Umbilical cord (tissue), 2 donors: ENCODE measurements around the gene SMAD9. TPM values are rescaled to one million over a fixed set of nuclear protein-coding genes. Genes with fewer than 3 reads are reported as not detected.
"Not testable (repeated sequence)": the region's sequence is repeated elsewhere in the genome, so short reads cannot be mapped to it uniquely, and the experiment has no call there.

Experiments used
- DNase-seq: peaks from one replicate; pipeline ENCODE4 v3.0.0-alpha.2; 2015; ENCODE audit warnings: low spot score
- total RNA-seq: library from RNA; depleted of rRNA; stranded (reverse); fragments of >200 nt; gene quantifications from one replicate; pipeline ENCODE4 v1.2.3, GENCODE V29; 2014; ENCODE audit warnings: low replicate concordance; ENCODE audit not compliant: insufficient read depth

The SMAD9 gene
- total RNA-seq, 1 donor from 2014 or later: 27.0 TPM

GRCh38 chr13:36912369-36912768 is 7.7 kb downstream of the SMAD9 start:
- DNase-seq: no peak

GRCh38 chr13:36910545-36910944 is 9.5 kb downstream of the SMAD9 start:
- DNase-seq: no peak

DNA sequence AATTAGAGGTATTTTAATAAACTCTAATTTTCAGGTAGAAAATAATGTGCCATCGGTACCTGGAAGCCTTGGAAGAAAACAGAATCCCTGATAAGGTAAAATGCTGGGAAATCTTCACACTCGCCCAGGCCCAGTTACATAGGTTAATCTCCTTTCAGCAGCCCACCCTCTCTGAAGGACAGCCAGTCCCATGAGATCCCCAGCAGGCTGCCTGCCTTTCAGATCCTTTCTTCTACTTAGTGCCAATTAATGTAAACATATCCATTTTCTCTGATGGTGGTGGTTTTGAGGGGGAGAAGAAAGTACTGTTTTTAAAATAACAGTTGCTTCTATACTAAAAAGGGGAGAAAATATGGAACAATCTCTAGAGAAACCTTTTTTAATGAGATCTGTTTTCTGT is 12.2 kb downstream of the SMAD9 start:
- no peak for DNase-seq

- no peak for DNase-seq
Measured at GRCh38 chr13:36907266-36907665, 12.8 kb downstream of the SMAD9 start.

DNA sequence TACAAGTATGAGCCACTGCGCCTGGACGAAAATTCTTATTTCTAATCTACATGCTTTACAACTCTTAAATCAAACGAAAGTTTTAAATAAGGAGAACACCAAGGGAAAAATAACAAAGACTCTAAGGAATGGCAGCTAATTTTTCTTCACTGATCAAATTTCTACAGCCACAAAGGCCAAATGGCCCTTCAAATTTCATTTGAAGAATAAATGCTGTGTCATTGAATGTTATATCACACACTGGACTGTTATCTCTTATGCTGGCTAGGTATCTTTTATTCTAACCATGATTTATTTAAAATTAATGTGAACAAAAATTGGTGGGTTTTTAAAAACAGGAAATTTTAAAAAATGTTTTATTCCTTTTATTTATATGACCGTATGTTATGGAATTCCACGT is 14.1 kb downstream of the SMAD9 start:
- DNase-seq: no peak

DNA sequence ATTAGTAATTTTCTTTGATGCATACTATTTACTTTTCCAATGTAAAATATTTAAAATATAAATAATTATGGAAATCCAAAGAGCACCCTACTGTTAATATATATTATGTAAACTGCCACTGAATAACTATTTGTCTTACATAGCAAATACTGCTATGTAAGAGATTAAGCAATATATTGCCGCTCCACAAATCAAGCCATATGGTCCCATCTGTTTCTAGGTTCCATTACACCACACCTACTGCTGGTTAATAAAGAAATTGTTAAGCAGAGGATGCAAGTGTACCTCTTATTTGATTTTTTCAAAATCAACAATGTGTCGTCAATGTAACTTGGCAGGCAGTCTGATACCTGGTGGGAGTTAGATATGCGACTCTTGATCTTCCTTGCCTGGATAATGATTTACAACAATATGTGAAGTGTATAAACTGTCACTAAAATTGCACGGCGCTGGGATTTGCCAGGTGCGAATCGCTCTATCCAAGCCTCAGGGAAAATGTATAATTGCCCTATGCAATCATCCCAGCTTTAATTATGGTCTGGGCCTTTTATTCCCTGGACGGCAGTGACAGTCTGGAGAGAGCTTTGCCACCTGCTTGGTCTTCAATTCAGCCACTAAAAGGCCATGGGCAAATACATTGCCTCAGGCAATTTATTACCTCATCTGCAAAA is 16.0 kb downstream of the SMAD9 start:
- DNase-seq: no peak

- DNase-seq: no peak
Measured at GRCh38 chr13:36897054-36897616, 22.9 kb downstream of the SMAD9 start.

DNA sequence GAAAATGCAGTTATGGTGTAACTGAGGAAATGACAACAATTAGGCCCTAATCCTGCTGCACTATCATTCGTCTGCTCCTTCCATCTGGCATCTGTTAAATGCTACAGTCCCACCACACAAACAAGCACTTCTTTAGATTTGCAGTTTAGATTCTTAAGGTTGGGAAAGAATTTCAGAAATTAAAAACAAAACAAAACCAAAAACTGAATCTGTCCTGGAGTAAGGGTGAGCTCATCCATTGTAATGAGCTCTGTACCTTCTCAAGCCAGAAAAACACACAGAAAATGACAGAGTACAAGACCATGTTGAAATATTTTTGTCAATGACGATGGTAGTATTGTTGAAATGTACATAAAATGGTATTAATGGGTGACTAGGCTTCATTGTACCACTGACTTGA is 28.3 kb downstream of the SMAD9 start:
- no peak for DNase-seq

DNA sequence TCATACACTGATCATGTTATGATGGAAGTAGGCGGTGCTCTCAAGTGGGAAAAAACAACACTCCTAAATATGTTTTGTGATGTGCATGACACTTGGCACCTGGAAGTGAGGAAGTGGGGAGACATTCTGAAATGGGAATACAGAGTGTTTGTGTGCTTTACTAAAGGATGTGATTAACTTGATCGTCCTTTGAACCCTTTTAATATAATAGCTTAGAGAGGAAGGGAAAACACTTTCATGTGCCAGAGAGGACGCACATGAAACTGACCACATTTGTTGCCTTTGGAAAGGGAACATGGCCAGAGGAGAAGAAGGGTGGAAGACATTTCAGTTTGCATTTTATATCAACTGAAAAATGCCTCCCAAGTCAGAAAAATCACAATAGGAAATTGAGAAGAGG is 31.4 kb downstream of the SMAD9 start:
- DNase-seq: no peak

DNA sequence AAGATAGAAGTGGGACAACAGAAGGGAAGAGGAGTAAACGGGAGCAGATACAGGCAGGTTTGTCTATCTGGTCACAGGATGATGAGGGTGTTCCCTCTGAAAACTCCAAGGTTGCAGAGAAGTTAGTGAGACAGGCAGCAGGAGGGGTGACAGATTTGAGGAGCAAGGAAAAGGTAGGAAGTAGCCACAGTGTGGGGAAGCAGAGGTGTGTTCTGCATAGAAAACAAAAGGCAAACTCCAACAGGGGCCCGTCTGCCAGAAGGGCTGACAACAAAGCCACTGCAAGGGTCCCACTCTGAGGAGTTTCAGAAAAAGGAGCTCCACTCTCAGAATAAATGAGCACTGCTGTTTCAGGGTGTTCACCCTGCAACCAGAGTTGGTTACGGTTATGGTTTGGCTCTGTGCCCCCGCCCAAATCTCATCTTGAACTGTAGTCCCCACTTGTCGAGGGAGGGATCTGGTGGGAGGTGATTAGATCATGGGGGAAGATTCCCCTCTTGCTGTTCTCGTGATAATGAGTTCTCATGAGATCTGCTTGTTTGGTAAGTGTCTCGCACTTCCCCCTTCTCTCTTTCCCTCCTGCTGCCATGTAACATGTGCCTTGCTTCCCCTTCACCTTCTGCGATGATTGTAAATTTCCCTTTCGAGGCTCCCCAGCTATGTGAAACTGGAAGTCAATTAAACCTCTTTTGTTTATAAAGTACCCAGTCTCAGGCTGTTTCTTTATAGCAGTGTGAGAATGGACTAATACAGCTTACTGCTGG is 32.1 kb downstream of the SMAD9 start:
- DNase-seq: no peak

DNA sequence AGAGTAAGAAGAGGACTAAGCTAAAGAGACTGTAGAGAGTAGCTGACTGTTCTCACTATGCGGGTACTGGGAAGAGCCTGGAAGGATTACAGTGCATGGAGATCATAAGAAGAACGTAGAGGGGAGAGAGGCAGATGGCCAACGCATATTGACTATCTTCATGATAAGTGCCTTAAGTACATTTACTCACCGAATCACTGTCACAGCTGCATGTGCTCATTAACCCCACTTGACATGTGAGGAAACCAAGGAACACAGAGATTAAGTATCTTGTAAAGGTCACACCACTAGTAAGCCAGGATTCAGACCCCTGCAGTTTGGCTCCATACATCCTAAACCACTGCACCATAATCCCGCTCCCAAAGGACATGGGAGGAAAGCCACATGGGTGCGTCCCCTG is 34.1 kb downstream of the SMAD9 start:
- no peak for DNase-seq

GRCh38 chr13:36884235-36884634 is 35.8 kb downstream of the SMAD9 start:
- no peak for DNase-seq

DNA sequence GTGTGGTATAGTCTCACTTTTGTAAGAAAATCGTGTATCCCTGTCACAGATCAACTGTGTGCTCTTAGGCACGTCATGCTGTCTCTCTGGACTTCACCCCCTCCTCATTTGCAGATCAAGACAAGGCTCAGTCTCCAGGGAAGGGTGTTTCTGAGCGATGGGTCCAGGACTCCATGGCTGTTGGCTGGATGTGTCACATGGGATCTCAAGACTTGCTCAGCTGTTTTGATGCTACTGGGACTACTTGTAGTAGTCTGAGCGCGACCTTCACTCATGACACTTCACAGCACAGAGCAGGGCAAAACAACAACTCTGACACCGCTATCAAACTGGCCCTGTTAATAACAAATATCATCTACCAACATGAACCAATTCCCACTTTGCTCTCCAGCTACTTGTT is 36.2 kb downstream of the SMAD9 start:
- no peak for DNase-seq

DNA sequence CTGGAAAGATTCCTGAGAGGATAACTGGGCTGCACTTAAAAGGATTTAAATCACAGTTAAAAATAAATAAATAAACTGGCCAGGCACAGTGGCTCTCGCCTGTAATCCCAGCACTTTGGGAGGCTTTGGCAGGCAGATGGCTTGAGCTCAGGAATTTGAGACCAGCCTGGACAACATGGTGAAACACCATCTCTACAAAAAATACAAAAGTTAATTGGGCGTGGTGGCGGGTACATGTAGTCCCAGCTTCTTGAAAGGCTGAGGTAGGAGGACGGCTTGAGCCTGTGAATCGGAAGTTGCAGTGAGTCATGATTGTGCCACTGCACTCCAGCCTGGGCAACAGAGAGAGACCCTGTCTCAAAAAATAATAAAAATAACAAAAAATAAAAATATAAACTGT is 36.6 kb downstream of the SMAD9 start:
- DNase-seq: not testable (repeated sequence)

DNA sequence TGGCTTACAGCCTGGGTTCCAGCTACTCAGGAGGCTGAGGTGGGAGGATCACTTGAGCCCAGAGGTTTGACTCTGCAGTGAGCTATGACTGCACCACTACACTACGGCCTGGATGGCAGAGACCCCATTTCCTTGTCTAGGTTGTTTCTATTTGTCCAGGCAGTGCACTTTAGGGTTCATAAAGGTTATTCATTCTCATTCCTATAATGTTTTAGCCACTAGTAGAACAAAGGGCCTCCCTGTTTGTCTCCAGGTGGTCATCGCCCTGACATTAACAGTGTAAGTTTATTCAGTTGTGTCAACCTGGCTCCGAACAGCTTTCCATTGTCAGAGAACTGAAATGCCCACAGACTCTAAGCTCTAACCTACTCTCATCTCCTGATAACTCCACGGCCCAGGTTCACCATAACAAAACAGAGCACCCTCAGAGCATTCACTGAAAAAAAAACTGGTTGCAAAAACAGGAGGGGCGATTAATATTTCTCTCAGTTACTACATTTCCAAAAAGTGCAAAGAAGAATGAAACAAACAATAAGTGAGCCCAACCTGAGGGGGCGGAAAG is 37.1 kb downstream of the SMAD9 start:
- DNase-seq: no peak

DNA sequence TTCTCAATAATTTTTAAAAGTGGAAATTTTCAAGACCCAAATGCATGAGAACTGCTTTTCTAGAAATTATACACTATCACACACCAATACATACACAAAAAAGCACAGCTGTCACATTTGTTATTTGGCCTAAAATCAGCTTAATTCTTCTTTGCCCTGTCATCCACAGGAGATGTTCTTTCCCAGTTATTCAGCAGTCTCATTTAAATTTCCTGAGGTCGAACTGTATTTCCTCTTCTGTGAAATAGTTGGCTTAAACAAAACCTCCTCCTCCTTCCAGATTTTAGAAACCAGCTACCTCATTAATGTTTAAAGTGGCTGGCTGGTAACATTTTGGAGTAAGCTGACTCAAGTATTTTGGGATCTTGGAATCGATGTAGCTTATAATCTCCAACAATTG is 39.1 kb downstream of the SMAD9 start:
- DNase-seq: no peak

GRCh38 chr13:36879218-36879938 is 40.7 kb downstream of the SMAD9 start:
- no peak for DNase-seq

GRCh38 chr13:36875961-36876360 is 44.1 kb downstream of the SMAD9 start:
- no peak for DNase-seq

GRCh38 chr13:36875431-36875830 is 44.6 kb downstream of the SMAD9 start:
- DNase-seq: no peak

DNA sequence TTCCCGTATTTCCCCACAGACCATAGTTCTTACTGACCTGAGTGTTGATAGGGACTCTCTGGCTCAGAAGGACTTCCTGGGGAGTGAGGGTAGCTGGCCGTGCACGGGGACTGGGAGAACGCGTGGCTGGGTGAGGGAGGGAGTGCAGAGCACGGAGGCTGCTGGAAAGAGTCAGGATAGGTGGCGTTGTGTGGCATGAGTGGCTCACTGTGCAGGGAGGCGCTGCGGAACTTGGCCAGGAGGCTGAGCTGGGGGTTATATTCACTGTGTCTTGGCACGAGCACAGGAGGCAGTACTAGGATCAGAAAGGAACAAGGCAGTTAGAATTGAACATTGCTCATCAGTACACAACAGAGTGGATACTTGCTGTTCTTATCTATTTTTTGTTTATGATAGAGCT is 47.4 kb downstream of the SMAD9 start:
- peak; percentile 83 for DNase-seq

DNA sequence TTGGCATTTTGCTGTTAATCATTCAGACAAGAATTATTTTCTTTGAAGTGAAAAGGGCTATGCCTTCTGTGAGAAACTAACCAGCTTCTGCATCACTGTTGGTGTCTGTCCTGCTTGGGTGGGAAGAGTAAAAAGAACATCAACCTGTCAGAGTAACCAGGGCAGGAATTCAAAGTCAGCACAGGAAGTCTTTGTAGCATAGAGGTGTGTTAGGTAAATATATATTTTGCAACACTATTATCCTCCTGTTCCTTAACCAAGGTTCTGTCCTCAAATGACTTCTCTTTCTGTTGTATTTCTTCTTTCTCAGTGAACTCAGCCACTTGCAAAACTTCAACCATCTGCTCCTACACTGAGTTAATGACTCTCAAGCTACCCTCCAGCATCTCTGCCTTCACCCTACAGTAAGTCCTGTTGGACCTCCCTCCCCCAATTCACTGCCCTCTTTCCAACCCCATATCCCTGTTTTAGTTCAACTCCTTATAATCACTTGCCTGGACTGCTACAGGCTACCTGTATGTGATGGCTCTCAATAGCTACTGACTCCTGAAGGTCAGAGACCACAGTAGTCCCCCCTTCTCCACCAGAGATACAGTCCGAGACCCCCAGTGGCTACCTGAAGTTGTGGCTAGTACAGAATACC is 49.9 kb downstream of the SMAD9 start:
- DNase-seq: no peak

- DNase-seq: no peak
Measured at GRCh38 chr13:36866232-36866631, 53.8 kb downstream of the SMAD9 start.
